Activated naive CD4-positive, alpha-beta T cell treated with anti-CD3 and anti-CD28 coated beads, Interleukin-2, amount 10 ng/mL, durations not matched to agents 7 days and 5 days (primary cell): ENCODE measurements around the gene SYTL1.

ENCODE experiments used
- CTCF ChIA-PET: fragments of 350-600 bp; sonication (Branson Sonifier 250); formaldehyde crosslinking; loops from one replicate; lab custom pipeline; 2021; ENCODE audit warnings: antibody characterized with exemption; lab: Charles Lee
- DNase-seq: peaks from one replicate; pipeline ENCODE4 v3.0.0-alpha.2; 2020
- H3K27ac Mint-ChIP-seq: one replicate; pipeline ENCODE4 v1.8.0; 2021; ENCODE audit warnings: mild to moderate bottlenecking, moderate library complexity, mixed read lengths
- H3K27me3 Mint-ChIP-seq: one replicate; pipeline ENCODE4 v1.8.0; 2021; ENCODE audit warnings: mild to moderate bottlenecking, mixed read lengths
- H3K36me3 Mint-ChIP-seq: one replicate; pipeline ENCODE4 v1.8.0; 2021; ENCODE audit warnings: mixed read lengths
- H3K4me1 Mint-ChIP-seq: one replicate; pipeline ENCODE4 v1.8.0; 2021; ENCODE audit warnings: mixed read lengths
- H3K4me3 Mint-ChIP-seq: one replicate; pipeline ENCODE4 v1.8.0; 2021; ENCODE audit warnings: mild to moderate bottlenecking, moderate library complexity, mixed read lengths
- H3K9me3 Mint-ChIP-seq: one replicate; pipeline ENCODE4 v1.8.0; 2021; ENCODE audit warnings: mixed read lengths

The SYTL1 gene

DNA sequence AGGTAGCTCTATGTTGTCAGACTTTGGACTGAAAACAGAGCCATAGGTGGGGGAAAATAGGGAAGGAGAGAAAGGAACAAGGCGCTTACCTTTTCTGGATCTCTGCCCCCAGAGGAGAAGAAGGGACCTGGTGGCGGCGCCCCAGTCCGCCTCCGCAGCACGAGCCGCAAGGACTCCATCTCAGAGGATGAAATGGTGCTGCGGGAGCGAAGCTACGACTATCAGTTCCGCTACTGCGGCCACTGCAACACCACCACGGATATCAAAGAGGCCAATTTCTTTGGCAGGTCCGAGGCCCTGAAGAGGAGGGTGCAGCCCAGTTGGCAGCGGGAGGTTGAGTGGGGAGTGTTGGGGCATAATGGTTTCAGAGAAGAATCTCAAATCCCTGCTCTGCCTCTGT, 38.3 kb upstream of the SYTL1 start:
- Mint-ChIP-seq H3K27me3 (no peaks in the 10 kb centered on the region), H3K4me3 (no peak overlapping the region), H3K27ac (no peak overlapping the region), H3K4me1 (no peaks in the 10 kb centered on the region), H3K9me3 (no peaks in the 10 kb centered on the region), H3K36me3 (peaks cover 6% of the 10 kb centered on the region)
- CTCF ChIA-PET, result interaction anchor here (19.6 kb wide), 1 partner anchor 87 kb away, joined by 536 read pairs; the partner anchor contains the start of genes CD164L2 and GPR3
- DNase-seq, result no peak

- Mint-ChIP-seq H3K4me1 (no peaks in the 10 kb centered on the region), H3K36me3 (peaks cover 1% of the 10 kb centered on the region), H3K27me3 (no peaks in the 10 kb centered on the region), H3K4me3 (no peak overlapping the region), H3K27ac (no peak overlapping the region), H3K9me3 (no peaks in the 10 kb centered on the region)
- no peak for DNase-seq
- CTCF ChIA-PET, result interaction anchor here (0.9 to 19.6 kb wide), 4 partner anchors 10 to 260 kb away, joined by 3 to 536 read pairs (median 4); partner anchors contain the start of genes CD164L2 and GPR3
Observed at GRCh38 chr1:27306071-27306470, 35.8 kb upstream of the SYTL1 start.

DNA sequence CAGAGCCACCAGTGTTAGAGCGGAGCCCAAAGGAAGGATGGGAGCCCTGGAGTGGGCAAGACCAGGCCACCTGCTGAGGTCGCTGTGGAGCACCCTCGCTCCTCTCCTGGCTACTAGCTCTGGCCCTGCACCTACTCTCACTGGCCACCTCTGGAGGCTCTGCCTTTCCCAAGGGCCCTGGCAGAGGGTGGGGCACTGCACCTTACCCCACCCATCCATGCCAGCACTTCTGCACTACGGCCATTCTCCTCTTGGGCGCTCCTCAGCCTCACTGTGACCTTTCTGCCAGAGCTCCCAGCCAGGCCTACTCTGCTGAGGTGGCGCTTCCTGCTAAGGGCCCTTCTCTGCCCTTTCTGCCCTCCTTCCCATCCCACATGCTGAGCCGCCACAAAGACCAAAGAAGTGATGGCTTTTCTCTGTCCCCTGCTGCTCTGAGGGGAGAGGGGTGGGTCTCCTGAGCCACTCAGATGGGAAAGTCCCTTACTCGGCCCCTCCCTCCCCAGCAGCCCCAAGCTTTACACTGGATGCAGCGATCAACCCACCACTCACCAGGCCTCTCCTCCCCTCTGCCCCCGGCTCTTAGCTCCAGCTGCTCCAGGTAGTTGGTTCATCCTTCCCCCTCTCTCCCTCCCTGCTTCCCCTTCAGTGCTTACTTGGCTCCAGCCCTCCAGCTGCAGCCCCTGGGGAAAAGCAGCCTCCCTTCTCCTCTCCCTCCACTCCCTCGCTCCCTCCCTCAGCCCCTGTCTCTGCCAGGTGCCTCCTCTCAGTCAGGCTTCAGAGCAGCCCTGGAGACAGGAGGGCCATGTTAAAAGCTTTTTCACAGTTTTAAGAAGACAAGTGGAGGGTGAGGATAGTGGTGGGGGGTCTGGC, 34.7 kb upstream of the SYTL1 start:
- DNase-seq, result no peak
- no peak overlapping the region for H3K4me3 Mint-ChIP-seq
- no peaks in the 10 kb centered on the region for H3K9me3 Mint-ChIP-seq
- CTCF ChIA-PET, result interaction anchor here (1.8 to 19.6 kb wide), 3 partner anchors 10 to 261 kb away, joined by 5 to 536 read pairs (median 31); partner anchors contain the start of genes CD164L2 and GPR3
- peaks cover 1% of the 10 kb centered on the region for H3K36me3 Mint-ChIP-seq
- H3K27me3 Mint-ChIP-seq, result no peaks in the 10 kb centered on the region
- no peaks in the 10 kb centered on the region for H3K4me1 Mint-ChIP-seq
- H3K27ac Mint-ChIP-seq, result no peak overlapping the region

- Mint-ChIP-seq H3K27me3 (no peaks in the 10 kb centered on the region), H3K9me3 (no peaks in the 10 kb centered on the region), H3K36me3 (peaks cover 1% of the 10 kb centered on the region), H3K4me1 (no peaks in the 10 kb centered on the region), H3K27ac (no peak overlapping the region), H3K4me3 (no peak overlapping the region)
- CTCF ChIA-PET, result interaction anchor here (0.6 to 19.6 kb wide), 5 partner anchors 10 to 262 kb away, joined by 3 to 536 read pairs (median 10); partner anchors contain the start of genes CD164L2 and GPR3
- DNase-seq, result no peak
Observed at GRCh38 chr1:27307874-27308598, 33.8 kb upstream of the SYTL1 start.

- Mint-ChIP-seq H3K4me1 (no peaks in the 10 kb centered on the region), H3K9me3 (no peaks in the 10 kb centered on the region), H3K36me3 (no peaks in the 10 kb centered on the region)
Observed at GRCh38 chr1:27314169-27314568, 27.7 kb upstream of the SYTL1 start.

GRCh38 chr1:27314737-27315136, 27.1 kb upstream of the SYTL1 start:
- CTCF ChIA-PET, result interaction anchor here (0.6 to 2.3 kb wide), 5 partner anchors 11 to 74 kb away, joined by 3 to 12 read pairs (median 5); no protein-coding TSS in a partner anchor
- no peaks in the 10 kb centered on the region for H3K9me3 Mint-ChIP-seq
- DNase-seq, result no peak
- H3K27ac Mint-ChIP-seq, result no peak overlapping the region
- no peak overlapping the region for H3K4me3 Mint-ChIP-seq
- H3K27me3 Mint-ChIP-seq, result peaks cover 24% of the 10 kb centered on the region
- no peaks in the 10 kb centered on the region for H3K4me1 Mint-ChIP-seq
- no peaks in the 10 kb centered on the region for H3K36me3 Mint-ChIP-seq

More at GRCh38 chr1:27314169-27314568, 27.7 kb upstream of the SYTL1 start:
- Mint-ChIP-seq H3K4me3 (no peak overlapping the region), H3K27me3 (peaks cover 24% of the 10 kb centered on the region), H3K27ac (no peak overlapping the region)
- CTCF ChIA-PET, result interaction anchor here (0.6 to 2.3 kb wide), 7 partner anchors 12 to 74 kb away, joined by 3 to 12 read pairs (median 7); no protein-coding TSS in a partner anchor
- DNase-seq, result no peak

DNA sequence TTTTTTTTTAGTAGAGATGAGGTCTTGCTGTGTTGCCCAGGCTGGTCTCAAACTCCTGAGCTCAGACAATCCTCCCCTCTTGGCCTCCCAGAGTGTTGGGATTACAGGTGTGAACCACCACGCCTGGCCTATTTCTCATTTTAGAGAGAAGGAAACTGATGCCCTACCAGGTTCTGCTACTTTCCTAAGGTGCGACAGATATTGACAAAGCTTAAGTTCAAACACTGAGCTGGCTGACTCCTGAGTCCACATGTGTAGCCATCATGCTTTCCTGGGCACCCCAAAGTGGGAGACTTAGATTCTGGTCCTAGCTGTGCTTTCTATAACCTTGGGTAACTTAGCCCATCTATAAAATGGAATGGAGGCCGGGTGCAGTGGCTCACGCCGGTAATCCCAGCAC, 25.0 kb upstream of the SYTL1 start:
- CTCF ChIA-PET, result interaction anchor here (1.0 to 2.1 kb wide), 3 partner anchors 20 to 65 kb away, joined by 3 to 9 read pairs (median 3); no protein-coding TSS in a partner anchor
- H3K27ac Mint-ChIP-seq, result no peak overlapping the region
- no peaks in the 10 kb centered on the region for H3K9me3 Mint-ChIP-seq
- H3K4me1 Mint-ChIP-seq, result peaks cover 8% of the 10 kb centered on the region
- DNase-seq, result no peak
- no peaks in the 10 kb centered on the region for H3K36me3 Mint-ChIP-seq
- H3K4me3 Mint-ChIP-seq, result no peak overlapping the region
- H3K27me3 Mint-ChIP-seq, result peaks cover 24% of the 10 kb centered on the region

- Mint-ChIP-seq H3K4me1 (peaks cover 15% of the 10 kb centered on the region), H3K36me3 (peaks cover 1% of the 10 kb centered on the region), H3K4me3 (no peak overlapping the region), H3K9me3 (no peaks in the 10 kb centered on the region), H3K27me3 (peaks cover 24% of the 10 kb centered on the region), H3K27ac (no peak overlapping the region)
- CTCF ChIA-PET, result interaction anchor here (1.0 to 2.1 kb wide), 4 partner anchors 15 to 70 kb away, joined by 3 to 9 read pairs (median 4); no protein-coding TSS in a partner anchor
- DNase-seq, result no peak
Observed at GRCh38 chr1:27318136-27318535, 23.7 kb upstream of the SYTL1 start.

DNA sequence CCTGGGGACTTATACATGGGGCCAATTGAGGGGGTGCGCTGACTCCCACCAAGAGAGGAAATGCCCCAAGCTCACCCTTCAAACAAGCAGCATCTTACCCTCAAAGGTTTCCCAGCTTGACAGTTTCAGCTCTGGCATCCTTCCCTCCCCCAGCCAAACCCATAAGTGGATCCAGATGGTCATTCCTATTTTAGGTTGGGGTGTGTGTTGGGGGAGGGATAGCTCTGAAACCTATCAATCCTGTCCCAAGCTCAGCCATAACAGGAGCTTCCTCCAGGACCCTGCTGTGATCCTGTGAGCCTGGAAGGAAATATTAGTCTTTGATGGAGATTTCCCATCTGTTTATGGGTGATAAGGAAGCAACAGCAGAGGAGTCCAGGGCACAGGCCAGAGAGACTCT, 23.2 kb upstream of the SYTL1 start:
- H3K36me3 Mint-ChIP-seq, result peaks cover 1% of the 10 kb centered on the region
- peaks cover 18% of the 10 kb centered on the region for H3K4me1 Mint-ChIP-seq
- H3K27ac Mint-ChIP-seq, result no peak overlapping the region
- no peak for DNase-seq
- no peaks in the 10 kb centered on the region for H3K9me3 Mint-ChIP-seq
- H3K27me3 Mint-ChIP-seq, result peaks cover 24% of the 10 kb centered on the region
- CTCF ChIA-PET, result interaction anchor here (1.0 to 1.6 kb wide), 6 partner anchors 9 to 70 kb away, joined by 3 to 5 read pairs (median 4); no protein-coding TSS in a partner anchor
- H3K4me3 Mint-ChIP-seq, result no peak overlapping the region

DNA sequence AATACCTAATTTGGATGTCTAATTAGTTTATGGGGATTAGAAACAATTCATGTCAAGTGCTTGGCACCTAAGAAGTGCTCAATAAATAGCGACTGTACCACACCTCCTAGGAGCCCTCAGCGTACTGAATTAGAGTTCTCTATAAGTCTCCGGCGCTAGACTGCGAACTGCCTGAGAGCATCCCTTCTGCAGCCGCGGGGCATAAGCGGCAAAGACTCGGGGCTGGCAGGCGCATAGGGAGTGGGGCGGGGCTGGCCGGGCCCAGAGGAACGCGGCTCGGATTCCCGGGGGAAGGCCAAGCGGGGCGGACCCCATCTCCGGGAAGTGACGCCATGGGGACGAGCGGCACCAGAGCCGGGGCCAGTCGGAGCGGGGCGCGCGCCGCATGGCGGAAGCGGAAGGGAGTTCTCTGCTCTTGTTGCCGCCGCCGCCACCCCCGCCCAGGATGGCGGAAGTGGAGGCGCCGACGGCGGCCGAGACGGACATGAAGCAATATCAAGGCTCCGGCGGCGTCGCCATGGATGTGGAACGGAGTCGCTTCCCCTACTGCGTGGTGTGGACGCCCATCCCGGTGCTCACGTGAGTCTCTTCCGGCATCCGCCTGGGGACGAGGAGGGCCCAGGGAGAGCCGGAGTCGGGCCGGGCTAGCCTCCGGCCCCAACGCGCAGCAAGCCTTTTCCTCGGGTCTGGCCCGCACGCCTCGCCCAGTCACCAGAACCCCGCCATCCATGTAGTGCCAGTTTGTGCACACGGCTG, 19.8 kb upstream of the SYTL1 start, which contains the start of gene TMEM222:
TSS of gene TMEM222 (plus strand) at position 351 of the 756 bp plus-strand sequence. CDS start at position 386, 35 bp downstream.
- H3K9me3 Mint-ChIP-seq, result no peaks in the 10 kb centered on the region
- peaks cover 13% of the 10 kb centered on the region for H3K27me3 Mint-ChIP-seq
- CTCF ChIA-PET, result interaction anchor here (0.8 to 2.5 kb wide), 3 partner anchors 12 to 45 kb away, joined by 3 to 32 read pairs (median 6); partner anchors contain the start of gene MAP3K6
- H3K4me3 Mint-ChIP-seq, result peak within 1 kb of the TSS; percentile 96
- DNase-seq, result peak; percentile 98
- peaks cover 23% of the 10 kb centered on the region for H3K36me3 Mint-ChIP-seq
- peak within 1 kb of the TSS; percentile 92 for H3K27ac Mint-ChIP-seq
- peaks cover 41% of the 10 kb centered on the region for H3K4me1 Mint-ChIP-seq

- H3K9me3 Mint-ChIP-seq, result no peaks in the 10 kb centered on the region
- H3K27me3 Mint-ChIP-seq, result peaks cover 13% of the 10 kb centered on the region
- DNase-seq, result no peak
- H3K4me3 Mint-ChIP-seq, result peak overlapping the region; percentile 96
- H3K4me1 Mint-ChIP-seq, result peaks cover 43% of the 10 kb centered on the region
- CTCF ChIA-PET, result interaction anchor here (0.7 to 2.5 kb wide), 7 partner anchors 11 to 73 kb away, joined by 3 to 32 read pairs (median 4); partner anchors contain the start of gene MAP3K6
- peak overlapping the region; percentile 92 for H3K27ac Mint-ChIP-seq
- H3K36me3 Mint-ChIP-seq, result peaks cover 23% of the 10 kb centered on the region
Observed at GRCh38 chr1:27322569-27323240, 19.1 kb upstream of the SYTL1 start.

GRCh38 chr1:27325286-27325685, 16.5 kb upstream of the SYTL1 start:
- H3K27ac Mint-ChIP-seq, result no peak overlapping the region
- CTCF ChIA-PET, result interaction anchor here (0.5 kb wide), 1 partner anchor 13 kb away, joined by 3 read pairs; no protein-coding TSS in a partner anchor
- H3K36me3 Mint-ChIP-seq, result peaks cover 33% of the 10 kb centered on the region
- peaks cover 56% of the 10 kb centered on the region for H3K4me1 Mint-ChIP-seq
- no peak for DNase-seq
- no peaks in the 10 kb centered on the region for H3K9me3 Mint-ChIP-seq
- H3K4me3 Mint-ChIP-seq, result no peak overlapping the region
- no peaks in the 10 kb centered on the region for H3K27me3 Mint-ChIP-seq
